ENCODE measurements around the gene MRPS27. TPM values are rescaled to one million over a fixed set of nuclear protein-coding genes. Genes with fewer than 3 reads are reported as not detected.

MRPS27 gene
- total and polyA plus RNA-seq, 9 of the 15 experiments (the other 6 are each of a cell fraction or from before 2014, with no cell fraction given): 73.6 to 144 (median 106) TPM

DNA sequence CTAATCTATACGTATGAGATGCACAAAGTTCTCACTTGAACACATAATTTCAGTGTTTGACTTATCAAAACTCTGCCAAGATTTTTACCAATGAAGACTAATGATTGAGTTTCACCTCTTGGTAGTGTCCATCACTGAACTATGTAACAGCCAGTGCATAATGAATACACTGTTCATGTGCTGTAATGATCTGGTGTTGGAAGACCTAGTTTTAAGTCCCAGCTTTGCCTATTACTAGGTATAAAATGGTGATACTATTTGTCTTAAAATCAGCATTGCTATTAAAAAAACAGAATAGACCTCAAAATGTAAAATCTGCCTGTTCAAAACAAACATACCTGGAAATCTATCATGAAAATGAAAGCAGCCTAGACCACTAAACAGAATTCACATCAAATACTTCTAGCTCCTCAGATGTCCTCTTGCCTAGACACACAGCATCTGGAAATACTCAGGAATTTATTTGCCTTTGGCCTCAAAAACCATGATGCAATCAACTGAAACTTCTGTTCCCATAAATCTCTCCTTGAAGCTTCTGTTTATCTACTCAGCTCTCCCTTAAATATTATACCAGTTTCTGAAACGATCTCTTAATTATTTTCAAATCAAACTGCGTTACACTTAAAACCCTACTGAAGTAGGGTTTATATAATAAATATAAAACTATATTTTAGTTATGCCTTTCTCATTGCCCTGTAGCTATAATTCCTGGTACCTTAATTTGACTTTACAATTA lies 38.1 kb downstream of the MRPS27 start (continued):
- TF ChIP-seq, protein P1, sequence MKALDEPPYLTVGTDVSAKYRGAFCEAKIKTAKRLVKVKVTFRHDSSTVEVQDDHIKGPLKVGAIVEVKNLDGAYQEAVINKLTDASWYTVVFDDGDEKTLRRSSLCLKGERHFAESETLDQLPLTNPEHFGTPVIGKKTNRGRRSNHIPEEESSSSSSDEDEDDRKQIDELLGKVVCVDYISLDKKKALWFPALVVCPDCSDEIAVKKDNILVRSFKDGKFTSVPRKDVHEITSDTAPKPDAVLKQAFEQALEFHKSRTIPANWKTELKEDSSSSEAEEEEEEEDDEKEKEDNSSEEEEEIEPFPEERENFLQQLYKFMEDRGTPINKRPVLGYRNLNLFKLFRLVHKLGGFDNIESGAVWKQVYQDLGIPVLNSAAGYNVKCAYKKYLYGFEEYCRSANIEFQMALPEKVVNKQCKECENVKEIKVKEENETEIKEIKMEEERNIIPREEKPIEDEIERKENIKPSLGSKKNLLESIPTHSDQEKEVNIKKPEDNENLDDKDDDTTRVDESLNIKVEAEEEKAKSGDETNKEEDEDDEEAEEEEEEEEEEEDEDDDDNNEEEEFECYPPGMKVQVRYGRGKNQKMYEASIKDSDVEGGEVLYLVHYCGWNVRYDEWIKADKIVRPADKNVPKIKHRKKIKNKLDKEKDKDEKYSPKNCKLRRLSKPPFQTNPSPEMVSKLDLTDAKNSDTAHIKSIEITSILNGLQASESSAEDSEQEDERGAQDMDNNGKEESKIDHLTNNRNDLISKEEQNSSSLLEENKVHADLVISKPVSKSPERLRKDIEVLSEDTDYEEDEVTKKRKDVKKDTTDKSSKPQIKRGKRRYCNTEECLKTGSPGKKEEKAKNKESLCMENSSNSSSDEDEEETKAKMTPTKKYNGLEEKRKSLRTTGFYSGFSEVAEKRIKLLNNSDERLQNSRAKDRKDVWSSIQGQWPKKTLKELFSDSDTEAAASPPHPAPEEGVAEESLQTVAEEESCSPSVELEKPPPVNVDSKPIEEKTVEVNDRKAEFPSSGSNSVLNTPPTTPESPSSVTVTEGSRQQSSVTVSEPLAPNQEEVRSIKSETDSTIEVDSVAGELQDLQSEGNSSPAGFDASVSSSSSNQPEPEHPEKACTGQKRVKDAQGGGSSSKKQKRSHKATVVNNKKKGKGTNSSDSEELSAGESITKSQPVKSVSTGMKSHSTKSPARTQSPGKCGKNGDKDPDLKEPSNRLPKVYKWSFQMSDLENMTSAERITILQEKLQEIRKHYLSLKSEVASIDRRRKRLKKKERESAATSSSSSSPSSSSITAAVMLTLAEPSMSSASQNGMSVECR (CRISPR knock-in tag; IDR thresholded peaks at IDR 0.05): no peak
- TF ChIP-seq DDX20 (tag; IDR thresholded peaks at IDR 0.05; ENCODE audit: low read depth) (no peak), ERF (CRISPR knock-in tag; IDR thresholded peaks at IDR 0.05) (no peak), ARHGAP35 (IDR thresholded peaks at IDR 0.05; ENCODE audit: partially characterized antibody) (no peak), ATF1 (CRISPR knock-in tag; IDR thresholded peaks at IDR 0.05) (no peak), ATF1 (tag; IDR thresholded peaks at IDR 0.05) (no peak), TBL1XR1 (IDR thresholded peaks at IDR 0.05; ENCODE audit: low read length in 2 of 2) (no peak), SNIP1 (IDR thresholded peaks at IDR 0.05; ENCODE audit: low read depth) (no peak), ARID1B (IDR thresholded peaks at IDR 0.05) (peak; percentile 84), FOSL1 (tag; conservative IDR thresholded peaks at IDR 0.05) (no peak), JUNB (CRISPR knock-in tag; conservative IDR thresholded peaks at IDR 0.05) (peak; percentile 52; the same call in 1 of the 2 replicates), TFAM (CRISPR knock-in tag; conservative IDR thresholded peaks at IDR 0.05) (no peak)
- TF ChIP-seq, protein P2, sequence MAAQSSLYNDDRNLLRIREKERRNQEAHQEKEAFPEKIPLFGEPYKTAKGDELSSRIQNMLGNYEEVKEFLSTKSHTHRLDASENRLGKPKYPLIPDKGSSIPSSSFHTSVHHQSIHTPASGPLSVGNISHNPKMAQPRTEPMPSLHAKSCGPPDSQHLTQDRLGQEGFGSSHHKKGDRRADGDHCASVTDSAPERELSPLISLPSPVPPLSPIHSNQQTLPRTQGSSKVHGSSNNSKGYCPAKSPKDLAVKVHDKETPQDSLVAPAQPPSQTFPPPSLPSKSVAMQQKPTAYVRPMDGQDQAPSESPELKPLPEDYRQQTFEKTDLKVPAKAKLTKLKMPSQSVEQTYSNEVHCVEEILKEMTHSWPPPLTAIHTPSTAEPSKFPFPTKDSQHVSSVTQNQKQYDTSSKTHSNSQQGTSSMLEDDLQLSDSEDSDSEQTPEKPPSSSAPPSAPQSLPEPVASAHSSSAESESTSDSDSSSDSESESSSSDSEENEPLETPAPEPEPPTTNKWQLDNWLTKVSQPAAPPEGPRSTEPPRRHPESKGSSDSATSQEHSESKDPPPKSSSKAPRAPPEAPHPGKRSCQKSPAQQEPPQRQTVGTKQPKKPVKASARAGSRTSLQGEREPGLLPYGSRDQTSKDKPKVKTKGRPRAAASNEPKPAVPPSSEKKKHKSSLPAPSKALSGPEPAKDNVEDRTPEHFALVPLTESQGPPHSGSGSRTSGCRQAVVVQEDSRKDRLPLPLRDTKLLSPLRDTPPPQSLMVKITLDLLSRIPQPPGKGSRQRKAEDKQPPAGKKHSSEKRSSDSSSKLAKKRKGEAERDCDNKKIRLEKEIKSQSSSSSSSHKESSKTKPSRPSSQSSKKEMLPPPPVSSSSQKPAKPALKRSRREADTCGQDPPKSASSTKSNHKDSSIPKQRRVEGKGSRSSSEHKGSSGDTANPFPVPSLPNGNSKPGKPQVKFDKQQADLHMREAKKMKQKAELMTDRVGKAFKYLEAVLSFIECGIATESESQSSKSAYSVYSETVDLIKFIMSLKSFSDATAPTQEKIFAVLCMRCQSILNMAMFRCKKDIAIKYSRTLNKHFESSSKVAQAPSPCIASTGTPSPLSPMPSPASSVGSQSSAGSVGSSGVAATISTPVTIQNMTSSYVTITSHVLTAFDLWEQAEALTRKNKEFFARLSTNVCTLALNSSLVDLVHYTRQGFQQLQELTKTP (IDR thresholded peaks at IDR 0.05; ENCODE audit: low read depth in 1 of 2, partially characterized antibody in 2 of 2): peak in 1 of 2 experiments; percentile 62
- TF ChIP-seq, protein P3, sequence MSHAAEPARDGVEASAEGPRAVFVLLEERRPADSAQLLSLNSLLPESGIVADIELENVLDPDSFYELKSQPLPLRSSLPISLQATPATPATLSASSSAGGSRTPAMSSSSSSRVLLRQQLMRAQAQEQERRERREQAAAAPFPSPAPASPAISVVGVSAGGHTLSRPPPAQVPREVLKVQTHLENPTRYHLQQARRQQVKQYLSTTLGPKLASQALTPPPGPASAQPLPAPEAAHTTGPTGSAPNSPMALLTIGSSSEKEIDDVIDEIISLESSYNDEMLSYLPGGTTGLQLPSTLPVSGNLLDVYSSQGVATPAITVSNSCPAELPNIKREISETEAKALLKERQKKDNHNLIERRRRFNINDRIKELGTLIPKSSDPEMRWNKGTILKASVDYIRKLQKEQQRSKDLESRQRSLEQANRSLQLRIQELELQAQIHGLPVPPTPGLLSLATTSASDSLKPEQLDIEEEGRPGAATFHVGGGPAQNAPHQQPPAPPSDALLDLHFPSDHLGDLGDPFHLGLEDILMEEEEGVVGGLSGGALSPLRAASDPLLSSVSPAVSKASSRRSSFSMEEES (CRISPR knock-in tag; IDR thresholded peaks at IDR 0.05): no peak
- TF ChIP-seq, protein P4, sequence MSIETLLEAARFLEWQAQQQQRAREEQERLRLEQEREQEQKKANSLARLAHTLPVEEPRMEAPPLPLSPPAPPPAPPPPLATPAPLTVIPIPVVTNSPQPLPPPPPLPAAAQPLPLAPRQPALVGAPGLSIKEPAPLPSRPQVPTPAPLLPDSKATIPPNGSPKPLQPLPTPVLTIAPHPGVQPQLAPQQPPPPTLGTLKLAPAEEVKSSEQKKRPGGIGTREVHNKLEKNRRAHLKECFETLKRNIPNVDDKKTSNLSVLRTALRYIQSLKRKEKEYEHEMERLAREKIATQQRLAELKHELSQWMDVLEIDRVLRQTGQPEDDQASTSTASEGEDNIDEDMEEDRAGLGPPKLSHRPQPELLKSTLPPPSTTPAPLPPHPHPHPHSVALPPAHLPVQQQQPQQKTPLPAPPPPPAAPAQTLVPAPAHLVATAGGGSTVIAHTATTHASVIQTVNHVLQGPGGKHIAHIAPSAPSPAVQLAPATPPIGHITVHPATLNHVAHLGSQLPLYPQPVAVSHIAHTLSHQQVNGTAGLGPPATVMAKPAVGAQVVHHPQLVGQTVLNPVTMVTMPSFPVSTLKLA (conservative IDR thresholded peaks at IDR 0.05): no peak
